AG10803 (cell line): ENCODE results near the gene GON4L.
A peak's percentile ranks its signal among the peaks of the same experiment; 100 is the strongest.

Experiments
- DNase-seq: peaks from one replicate; pipeline ENCODE4 v3.0.0; 2010; ENCODE audit warnings: low read depth
- H3K4me3 ChIP-seq: 2 replicates; pipeline ENCODE4 v1.5.1; 2011; ENCODE audit warnings: mild to moderate bottlenecking, low read length, control low read depth
- CTCF ChIP-seq: conservative IDR thresholded peaks from 2 replicates; pipeline ENCODE4 v1.5.1; 2011; ENCODE audit warnings: mild to moderate bottlenecking, low read length, control low read depth, inconsistent platforms

GON4L gene

GRCh38 chr1:155871390-155871789 is 14.4 kb upstream of the GON4L start:
- DNase-seq, result peak; percentile 14
- H3K4me3 ChIP-seq, result no peak overlapping the region
- TF ChIP-seq CTCF, result no peak

GRCh38 chr1:155867766-155868165 is 10.8 kb upstream of the GON4L start:
- no peak for DNase-seq
- H3K4me3 ChIP-seq, result no peak overlapping the region
- TF ChIP-seq CTCF, result no peak

- no peak overlapping the region for H3K4me3 ChIP-seq
- DNase-seq, result no peak
Observed at GRCh38 chr1:155864393-155864792, 7.4 kb upstream of the GON4L start.

GRCh38 chr1:155861896-155862295 is 4.9 kb upstream of the GON4L start:
- no peak overlapping the region for H3K4me3 ChIP-seq
- DNase-seq, result no peak
- no peak for TF ChIP-seq CTCF

More at GRCh38 chr1:155864393-155864792, 7.4 kb upstream of the GON4L start:
- TF ChIP-seq CTCF, result no peak

GRCh38 chr1:155860970-155861510 is 4.0 kb upstream of the GON4L start:
- DNase-seq, result no peak
- H3K4me3 ChIP-seq, result peak overlapping the region; percentile 72
- TF ChIP-seq CTCF, result no peak

GRCh38 chr1:155859881-155860871 is 3.2 kb upstream of the GON4L start:
- no peak for TF ChIP-seq CTCF
- peak overlapping the region; percentile 72 for H3K4me3 ChIP-seq
- peak; percentile 70 for DNase-seq
